NB4 (cell line): ENCODE measurements around the gene LIPM.

Source experiments
- CTCF ChIP-seq: IDR thresholded peaks from one replicate; pipeline ENCODE4 v1.5.1; 2012; ENCODE audit warnings: low read depth, low read length
- MAX ChIP-seq: IDR thresholded peaks from 2 replicates; pipeline ENCODE4 v1.6.1; 2011; ENCODE audit warnings: low read depth, low read length
- MYC ChIP-seq: IDR thresholded peaks from 2 replicates; pipeline ENCODE4 v1.6.1; 2011; ENCODE audit warnings: low read depth, low read length
- POLR2A ChIP-seq: IDR thresholded peaks from 2 replicates; pipeline ENCODE4 v1.6.1; 2011; ENCODE audit warnings: mild to moderate bottlenecking; ENCODE audit not compliant: insufficient read length; ENCODE audit errors: extremely low read depth

GRCh38 chr10:88850712-88851111 lies 48.2 kb downstream of the LIPM start:
- TF ChIP-seq POLR2A, result no peak
- TF ChIP-seq CTCF, result no peak
- TF ChIP-seq MYC, result no peak
- no peak for TF ChIP-seq MAX
